GM18861 (cell line): ENCODE results near the gene ZMIZ1.

Experiments
- ATAC-seq: cut with Tn5 transposase; IDR thresholded peaks from one replicate; pipeline ENCODE4 v1.9.1; 2021; ENCODE audit not compliant: unreplicated experiment

The ZMIZ1 gene

DNA sequence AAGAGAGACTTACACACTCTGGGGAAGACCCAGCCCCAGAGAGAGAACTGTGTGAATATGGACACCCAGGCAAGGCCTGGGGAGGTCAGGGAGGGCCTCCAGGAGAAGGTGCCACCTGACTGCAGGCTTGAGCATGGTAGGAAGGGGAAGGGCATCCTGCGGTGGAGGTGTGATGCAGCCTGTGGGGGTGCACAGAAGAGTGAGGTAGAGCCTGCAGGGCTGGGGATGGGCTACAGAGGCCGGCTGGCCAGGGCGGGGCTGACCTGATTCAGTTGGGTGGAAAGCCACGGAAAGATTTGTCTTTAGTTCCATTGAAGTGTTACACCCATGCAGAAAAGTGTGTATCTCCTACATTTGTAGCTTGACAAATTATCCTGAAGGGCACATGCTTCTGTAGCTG, 47.6 kb downstream of the ZMIZ1 start:
- ATAC-seq, result peak; percentile 19

DNA sequence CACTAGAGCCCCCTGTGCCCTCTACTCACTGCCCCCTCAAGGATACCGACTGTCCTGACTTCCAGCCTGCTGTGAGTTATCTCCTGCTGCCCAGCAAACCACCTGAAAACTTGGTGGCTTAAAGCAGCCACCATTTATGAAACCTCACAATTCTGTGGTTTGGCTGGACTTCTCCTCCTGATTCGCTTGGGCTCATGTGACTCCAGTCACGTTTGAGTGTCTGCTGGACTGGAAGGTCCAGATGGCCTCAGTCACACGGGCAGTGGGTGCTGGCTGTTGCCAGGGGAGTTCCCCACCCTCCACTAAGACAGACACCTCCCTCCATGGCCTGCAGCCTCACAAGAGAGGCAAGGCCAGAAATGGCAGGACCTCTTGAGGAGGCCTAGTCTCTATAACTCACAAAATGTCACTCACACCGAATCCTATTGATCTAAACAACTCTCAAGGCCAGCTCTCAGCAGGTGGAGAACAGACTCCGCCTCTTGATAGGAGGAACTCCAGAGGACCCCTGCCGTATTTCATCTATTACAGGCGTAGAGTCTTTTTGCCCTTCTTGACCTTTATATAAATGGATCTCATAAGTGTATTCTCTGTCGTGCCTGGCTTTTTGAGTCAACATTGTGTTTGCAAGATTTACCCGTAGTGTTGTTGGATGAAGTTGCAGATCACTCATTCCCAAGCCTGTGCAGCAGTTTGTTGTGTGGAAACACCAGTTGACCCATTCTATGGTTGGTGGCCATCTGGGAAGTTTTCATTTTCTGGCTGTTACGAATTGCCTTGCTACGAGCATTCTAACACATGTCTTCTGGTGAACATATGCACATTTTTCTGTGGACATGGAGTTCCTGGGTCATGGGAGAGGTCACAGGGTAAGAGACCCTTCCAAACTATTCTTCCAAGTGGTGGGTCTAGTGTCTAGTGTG, 48.3 kb downstream of the ZMIZ1 start:
- ATAC-seq, result peak; percentile 84

DNA sequence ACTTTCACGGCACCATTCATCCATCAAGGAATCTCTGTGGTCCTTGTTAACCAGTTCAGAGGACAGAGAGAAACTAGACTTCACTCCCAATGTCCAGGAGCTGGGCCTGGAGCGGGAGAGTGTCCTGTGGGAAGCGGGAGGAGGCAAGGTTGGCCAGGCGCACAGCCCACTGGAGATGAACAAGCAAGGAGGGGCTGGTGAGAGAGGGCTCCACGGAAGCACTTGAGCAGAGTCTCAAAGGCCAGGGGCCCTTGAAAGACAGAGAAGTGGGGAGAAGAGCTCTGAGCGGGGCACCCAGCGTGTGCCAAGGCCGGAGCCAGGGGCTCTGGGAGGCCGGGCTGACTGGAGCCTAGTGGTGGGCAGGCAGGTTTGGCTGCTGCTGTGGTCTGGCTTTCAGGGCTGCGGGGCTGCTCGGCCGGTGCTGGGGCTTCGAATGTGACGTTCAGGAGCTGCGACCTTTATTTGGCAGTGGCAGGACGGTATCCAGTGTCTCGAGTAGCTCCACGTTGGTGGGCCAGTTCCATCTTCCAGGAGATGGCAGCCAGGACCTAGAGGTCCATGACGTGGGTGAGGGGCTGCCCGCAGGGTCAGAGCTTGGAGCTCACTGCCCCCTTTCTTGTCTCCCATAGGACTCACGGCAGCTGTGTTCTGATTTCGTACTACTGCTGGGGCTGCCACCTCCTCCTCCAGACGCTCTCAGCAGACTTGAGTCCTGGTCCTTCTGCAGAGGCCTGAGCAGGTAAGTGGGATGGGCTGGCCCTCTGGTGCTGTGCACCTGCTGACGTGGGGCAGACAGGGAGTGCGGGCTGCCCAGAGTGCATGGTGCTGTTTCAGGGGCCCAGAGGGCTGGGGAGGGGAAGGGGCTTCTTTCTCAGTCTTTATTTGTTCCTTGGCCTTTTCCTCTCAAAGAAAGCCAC, 49.8 kb downstream of the ZMIZ1 start:
- ATAC-seq, result no peak

DNA sequence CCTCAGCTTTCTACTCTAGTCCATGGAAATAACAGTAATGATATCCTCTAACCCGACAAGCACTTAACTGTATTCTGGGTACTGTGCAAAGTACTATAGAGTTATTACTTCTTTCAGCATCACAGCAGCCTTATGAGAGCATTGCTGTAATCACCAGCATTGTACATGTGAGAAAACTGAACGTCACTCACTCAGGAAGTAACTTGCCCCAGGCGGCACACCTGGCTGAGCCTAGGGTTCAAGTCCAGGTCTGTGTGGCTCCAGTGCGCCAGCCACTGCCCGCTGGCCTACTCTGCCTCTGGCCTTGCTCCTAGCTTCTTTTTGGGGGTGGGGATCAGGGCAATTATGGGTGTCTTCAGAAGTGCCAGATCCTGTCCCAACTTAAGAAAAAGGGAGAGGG, 50.5 kb downstream of the ZMIZ1 start:
- no peak for ATAC-seq

DNA sequence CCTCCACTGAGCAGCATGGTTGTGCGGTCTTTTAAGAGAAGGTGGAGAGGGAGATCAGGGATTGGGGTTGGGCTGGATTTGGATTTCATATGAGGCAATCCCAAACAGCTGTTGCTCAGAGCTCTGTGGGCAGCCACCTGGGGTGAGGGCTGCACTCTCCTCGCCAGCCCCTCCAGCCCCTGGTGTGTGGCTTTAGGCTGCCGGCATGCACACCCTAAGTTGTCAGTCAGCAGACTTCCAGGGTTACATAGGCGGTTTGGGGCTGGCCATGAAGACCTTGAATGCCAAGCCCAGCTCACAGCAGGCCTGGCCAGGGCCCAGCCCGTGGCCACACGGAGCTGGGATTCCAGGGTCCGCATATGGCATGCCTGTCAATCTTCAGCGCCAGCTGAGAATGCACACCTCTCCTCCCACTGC, 54.8 kb downstream of the ZMIZ1 start:
- no peak for ATAC-seq

DNA sequence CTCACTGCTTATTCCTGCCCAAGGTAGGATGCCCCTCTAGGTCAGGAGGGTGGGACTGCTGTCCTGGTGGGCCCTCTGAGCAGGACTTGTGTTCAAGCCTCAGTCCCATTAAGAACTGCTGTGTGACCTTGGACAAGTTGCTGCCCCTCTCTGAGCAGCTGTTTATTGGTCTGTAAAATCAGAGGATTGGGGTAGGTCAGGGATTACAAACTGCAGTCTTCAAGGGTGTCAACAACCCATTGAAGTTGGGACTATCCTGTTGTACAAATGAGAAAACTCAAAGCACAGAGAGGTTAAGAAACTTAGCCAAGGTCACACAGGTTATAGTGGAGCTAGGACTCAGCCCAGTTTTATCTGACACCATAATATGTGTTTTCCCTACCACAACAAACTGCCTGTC, 55.3 kb downstream of the ZMIZ1 start:
- no peak for ATAC-seq

DNA sequence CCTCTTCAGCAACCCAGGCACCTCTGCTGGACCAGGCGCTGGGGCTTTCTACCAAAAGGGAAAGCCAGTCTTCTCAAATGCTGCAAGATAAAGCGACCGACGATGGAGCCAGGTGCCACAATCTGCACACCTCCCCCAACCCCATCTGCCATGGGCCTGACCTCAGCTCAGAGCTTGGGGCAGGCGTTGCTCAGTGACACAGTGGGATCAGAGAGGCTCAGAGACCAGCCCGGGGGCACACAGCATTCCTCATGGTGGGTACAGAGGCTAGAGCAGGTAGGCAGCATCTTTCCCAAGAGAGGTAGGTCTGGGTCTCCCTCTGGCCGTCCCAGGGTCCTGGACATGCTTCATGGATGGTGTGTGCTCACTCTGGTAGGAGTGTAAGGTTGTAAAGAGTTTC, 56.3 kb downstream of the ZMIZ1 start:
- ATAC-seq, result no peak

DNA sequence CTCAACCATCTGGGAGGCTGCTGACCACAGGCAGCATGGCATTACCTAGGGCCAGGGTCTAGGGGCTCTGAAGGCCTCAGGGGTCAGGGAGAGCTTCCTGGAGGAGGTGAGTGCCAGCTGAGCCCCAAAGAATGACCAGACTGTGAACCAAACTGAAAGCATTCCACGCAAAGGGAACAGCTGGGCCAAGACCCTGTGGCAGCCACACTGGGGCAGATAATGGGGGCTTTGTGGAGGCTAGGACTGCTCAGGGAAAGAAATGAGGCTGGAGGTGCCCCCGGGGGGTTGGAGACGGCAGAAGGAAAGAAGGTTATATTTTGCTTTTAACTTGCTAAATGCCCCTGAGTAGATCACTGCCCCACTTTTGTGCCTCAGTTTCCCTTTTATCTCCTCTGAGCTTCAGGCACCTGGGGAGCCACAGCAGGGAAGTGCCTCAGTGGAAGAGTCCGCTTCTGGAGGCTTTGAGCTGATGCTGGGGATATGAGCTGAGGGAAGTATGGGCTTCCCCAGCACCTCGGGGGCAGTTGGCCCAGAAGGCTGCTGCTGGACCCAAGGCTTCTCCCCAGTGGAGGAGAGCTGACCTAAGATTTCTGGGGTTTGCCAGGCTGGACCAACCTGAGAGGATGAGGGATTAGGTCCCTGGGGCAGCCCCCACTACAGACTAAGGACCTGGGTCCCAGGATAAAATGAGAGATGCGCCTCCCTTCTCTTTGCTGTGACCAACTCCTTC, 57.8 kb downstream of the ZMIZ1 start:
- ATAC-seq, result no peak

DNA sequence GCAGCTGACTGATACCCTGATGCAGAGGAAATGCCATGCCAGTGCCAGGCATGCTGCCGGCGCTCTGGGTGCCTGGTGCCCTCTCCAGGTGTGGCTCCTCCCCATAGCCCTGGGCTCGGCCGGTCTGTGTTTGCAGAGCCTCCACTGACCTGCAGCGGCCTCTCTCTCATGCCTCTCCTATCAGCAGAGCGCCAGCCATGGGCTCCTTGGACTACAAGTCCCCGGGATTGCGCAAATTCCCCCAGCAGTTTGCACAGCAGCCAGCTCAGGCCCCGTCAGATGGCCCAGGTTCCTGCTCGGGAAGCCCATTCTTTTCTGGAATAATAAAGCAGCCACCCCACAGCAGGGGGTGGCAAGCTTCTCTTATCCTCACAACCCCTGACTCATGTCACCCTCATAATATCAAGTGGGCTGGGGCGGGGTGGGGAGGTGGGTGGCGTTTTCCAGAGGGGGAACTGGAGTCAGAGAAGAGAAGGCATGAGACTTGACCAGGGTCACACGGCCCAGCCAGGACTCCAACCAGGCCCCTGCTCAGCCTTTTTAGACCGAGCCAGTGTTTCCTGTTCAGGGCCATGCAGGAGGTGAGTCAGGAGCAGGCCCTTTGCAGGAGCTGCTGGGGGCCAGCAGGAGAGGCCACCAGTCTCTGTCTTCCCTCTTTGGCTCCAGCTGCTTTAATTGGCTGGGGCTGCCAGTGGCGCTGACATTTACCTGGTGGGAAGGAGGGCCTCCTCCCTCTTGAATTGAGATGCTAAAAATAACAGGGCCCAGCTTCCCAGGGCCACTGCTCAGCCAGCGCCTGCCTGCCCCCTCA, 58.6 kb downstream of the ZMIZ1 start:
- no peak for ATAC-seq

DNA sequence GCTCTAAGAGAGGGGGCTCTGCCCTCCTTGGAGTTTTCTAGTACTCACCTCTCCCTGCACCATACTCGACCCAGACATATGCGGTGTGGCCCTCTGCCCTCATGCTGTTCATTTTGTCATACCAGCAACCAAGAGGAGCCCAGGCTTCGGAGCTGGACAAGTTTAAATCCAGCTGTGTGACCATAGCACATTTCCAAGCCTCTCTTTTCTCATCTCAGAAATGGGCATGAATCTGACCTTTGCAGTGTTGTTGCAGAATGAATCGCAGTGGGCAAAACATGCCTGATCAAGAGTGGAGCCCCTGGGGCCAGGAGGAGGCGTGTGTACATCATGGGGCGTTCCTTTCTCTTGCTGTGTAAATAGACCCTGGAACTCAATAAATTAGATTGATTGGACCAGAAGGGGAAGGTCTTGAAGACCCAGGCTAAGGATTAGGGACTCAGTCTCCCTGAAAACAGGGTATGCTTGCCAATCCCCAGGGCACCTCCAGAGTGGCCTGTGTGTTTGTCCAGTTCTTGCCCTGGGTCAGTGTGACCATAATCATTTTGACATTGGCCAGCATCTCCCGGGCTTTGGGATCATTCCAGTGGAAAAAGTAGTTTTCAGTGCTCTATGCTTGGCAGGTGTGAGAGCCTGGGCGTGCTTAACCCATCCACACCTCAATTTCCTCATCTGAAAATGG, 59.6 kb downstream of the ZMIZ1 start:
- ATAC-seq, result no peak

DNA sequence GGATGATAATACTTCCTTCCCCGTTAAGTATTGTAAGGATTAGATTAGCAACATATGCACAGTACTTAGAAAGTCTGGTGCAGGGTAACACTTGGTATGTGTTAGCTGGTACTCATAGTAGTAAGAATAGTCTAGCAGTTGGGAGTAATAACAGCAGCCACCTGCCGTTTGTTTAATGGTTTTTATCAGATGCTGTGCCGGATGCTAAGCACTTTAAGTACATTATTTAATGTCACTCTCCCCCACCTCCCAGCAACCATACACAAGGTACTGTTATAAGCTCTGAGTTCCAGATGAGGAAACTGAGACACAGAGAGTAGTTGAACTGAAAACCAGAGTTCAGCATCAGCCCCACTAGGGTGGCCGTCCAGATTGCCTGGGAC, 60.1 kb downstream of the ZMIZ1 start:
- ATAC-seq, result no peak

DNA sequence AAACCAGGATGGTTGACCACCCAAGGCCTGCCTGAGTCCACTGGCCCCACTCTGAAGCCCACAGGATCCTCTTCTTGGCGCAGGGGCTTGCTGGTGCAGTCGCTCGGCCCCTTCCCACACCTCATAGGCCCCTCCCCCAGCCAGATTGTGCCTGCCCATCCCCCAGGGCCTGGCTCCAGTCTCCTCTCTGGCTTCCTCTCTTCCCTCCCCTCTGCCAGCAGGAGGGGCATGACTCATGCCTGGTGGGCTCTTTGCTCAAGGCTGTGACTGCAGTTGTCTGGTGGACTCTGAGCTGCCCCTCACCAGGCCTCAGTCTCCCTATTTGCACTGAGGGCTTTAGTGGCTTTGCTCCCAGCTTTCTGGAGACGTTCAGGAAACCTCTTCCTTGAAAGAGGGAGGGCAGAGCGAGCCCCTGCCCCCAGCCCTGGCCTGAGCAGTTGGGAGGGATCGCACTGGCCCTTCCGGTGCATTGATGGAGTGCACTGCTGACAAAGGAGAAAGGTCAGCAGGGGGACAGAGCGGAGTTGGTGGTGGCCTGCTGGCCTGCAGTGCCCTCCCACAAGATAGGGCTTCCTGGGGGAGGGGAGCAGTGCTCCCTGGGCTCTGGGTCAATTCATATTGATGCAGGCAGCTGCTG, 60.7 kb downstream of the ZMIZ1 start:
- ATAC-seq, result no peak

DNA sequence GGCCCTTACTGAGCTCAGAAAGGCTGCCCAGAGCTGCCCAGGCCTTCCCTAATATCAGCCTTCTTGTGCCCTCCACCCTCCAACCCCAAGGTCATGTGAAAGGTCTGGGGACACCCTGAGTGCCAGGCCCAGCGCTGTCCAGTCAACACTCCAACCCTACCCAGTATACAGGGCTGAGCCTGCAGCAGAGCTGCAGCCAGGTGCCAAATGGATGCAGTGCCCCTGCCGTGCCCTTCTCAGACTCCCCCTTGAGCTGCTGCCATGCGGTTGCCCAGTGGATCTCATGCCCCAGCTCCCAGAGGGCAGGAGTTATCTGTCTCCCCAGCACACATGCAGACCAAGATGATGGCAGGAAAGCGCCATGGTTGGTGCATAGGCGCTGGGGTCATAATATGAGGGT, 61.5 kb downstream of the ZMIZ1 start:
- no peak for ATAC-seq

DNA sequence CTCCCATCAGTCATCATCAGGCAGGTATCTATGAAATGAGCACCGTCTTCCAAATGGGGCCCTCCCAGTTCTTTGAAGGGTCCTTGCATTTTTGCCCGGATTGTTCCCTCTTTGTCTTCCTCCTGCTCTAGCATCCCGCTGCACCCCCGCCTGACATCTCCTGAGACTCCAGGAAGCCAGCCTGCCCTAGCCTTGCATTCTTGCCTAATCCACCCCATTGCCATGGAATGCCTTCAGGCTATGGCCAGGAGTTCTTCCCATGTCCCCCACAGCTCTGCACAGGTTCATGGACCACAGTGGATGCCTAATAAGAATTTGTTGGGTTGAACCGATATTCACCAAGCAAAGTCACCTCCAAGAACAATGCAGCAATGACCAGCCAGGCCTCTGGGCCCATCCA, 62.1 kb downstream of the ZMIZ1 start:
- no peak for ATAC-seq

DNA sequence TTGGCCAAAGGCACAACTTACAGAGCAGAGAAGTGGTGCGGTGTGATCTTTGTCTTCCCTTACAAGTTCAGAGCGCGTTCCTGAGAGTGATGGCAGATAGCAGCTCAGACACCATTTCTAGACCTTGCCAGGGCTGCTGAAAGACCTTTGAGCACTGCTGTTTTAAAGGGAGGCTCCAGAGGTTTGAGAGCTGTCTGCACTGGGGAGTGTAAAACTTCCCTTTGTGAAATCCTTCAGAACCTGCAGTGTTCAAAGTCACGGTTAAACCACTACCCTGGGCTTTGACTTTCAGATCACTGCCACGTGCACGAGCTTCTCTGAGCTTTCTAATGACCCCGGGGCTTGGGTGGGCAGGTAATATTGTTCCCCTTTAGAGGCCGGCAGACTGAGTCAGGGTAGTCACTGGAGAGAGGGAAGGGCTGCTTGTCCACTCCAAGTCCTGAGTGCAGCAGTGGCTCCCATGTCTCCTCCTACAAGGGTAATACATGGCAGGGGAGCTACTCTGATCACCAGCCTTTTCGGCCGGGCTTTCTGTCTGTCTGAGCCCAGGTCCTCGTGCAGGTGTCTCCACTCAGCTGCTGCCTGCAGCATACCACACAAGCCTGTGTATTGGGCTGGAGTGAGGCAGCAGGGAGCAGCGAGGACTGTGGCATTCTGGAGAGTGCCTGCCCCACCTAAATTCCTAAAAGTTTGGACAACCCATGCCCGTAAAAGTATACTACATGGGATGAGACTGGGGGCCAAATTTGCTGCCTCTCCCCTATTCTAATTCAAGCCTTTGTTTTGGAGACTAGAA, 63.3 kb downstream of the ZMIZ1 start:
- ATAC-seq, result no peak

DNA sequence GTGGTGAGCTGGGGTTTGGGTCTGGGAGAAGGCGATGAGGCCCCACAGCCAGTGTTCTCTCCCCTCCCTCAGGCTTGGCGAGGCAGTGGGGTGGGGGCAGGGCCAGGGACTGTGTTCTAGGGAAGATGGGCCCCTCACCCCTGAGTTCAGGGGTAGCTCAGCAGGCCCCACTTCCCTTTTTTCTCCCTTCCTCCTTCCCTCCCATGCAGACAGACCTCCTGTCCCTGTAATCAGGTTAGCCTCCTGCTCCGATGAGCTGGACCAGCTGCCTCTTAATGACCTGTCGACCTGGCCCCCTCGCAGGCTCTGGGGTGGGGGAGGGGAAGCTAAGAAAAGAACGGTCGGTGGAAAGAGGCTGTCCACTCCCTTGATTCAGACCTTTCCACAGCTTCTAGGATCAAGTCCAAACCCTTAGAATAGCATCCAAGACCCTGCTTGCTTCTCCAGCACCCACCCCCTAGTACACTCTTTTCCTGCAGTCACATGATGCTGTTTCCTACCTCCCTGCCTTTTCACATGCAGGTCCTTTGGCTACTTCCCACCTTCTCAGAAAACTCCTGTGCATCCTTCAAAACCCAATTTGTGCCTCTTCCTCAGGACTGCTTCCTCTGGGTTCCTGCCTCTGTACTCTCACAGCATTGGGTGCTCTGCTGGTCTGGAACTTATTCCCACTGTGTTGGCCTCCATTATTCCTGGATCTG, 64.1 kb downstream of the ZMIZ1 start:
- no peak for ATAC-seq

DNA sequence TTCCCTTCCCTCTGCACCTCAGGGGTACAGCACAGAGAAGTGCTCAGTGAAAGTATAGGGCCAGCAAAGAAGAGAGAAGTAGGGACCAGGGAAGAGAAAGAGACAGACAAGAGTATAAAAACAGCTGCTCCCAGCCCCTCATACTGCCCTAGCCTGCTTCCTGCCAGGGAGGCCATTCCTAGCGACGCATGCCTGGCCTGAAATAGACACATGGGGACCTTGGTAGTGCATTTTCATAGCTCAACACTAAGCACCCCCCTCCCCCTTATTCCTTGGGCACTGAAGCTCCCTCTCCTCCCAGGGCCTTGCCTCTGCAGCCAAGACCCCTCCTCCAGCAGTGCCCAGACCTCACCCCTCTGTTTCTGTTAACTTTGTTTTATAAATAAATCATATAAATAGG, 64.7 kb downstream of the ZMIZ1 start:
- no peak for ATAC-seq

DNA sequence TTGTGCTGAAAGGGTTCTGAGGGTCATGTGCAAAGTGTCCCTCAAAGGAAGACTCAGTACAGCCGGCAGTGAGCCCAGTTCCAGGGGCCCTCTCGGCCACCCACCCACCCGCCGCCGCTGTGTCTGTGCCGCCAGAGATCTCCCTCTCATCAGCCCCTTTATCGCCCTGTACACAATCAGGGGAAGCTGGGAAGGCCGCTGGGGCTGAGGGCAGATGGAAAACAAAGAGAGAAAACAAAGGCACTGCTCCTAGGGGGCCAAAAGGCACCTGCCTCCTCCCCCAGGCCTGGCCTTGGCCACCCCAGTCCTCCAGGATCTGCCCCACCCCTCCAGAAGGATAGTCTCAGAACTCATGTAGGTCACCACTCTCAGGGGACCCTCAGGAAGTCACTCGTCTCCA, 67.0 kb downstream of the ZMIZ1 start:
- ATAC-seq, result no peak
